Measurements from ENCODE around the gene FMN2.
"Not testable (repeated sequence)": the region's sequence is repeated elsewhere in the genome, so short reads cannot be mapped to it uniquely, and the experiment has no call there.

FMN2 gene

GRCh38 chr1:240258910-240259309 lies 167.2 kb downstream of the FMN2 start:
- DNase-seq, result no peak

DNA sequence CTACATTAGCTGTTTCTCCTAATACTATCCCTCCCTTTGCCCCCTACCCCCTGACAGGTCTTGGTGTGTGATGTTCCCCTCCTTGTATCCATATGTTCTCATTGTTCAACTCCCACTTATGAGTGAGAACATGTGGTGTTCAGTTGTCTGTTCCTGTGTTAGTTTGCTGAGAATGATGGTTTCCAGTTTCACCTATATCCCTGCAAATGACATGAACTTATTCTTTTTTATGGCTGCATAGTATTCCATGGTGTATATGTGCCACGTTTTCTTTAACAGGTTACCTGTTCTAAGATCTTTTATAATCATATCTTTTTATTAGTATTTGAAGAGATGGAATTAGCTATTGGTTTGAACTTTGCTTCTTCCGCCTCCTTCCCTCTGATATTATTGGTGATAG lies 172.8 kb downstream of the FMN2 start:
- DNase-seq, result not testable (repeated sequence)

- no peak for DNase-seq
Observed at GRCh38 chr1:240271081-240271480, 179.4 kb downstream of the FMN2 start.

DNA sequence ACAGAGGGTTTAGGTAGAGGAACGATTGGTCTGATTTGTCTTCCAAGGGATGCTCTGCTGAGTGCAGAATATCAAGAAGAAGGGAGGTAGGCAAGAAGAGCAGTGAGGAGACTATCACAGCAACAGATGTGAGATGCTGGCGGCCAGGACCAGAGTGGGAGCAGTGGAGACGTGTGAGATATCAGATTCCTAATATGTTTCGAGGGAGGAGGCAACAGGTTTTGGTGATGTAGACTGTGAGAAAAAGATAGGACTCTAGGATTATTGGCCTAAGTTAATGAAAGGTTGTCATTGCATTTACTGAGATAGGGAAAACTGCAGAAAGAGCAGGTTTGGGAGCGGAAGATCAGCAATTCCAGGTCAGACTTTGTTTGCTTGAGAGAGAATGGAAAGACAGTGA lies 182.9 kb downstream of the FMN2 start:
- no peak for DNase-seq

DNA sequence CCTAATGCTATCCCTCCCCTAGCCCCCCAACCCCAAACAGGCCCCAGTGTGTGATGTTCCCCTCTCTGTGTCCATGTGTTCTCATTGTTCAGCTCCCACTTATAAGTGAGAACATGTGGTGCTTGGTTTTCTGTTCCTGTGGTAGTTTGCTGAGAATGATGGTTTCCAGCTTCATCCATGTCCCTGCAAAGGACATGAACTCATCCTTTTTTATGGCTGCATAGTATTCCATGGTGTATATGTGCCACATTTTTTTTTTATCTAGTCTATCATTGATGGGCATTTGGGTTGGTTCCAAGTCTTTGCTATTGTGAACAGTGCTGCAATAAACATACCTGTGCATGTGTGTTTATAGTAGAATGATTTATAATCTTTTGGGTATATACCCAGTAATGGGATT lies 183.5 kb downstream of the FMN2 start:
- not testable (repeated sequence) for DNase-seq

DNA sequence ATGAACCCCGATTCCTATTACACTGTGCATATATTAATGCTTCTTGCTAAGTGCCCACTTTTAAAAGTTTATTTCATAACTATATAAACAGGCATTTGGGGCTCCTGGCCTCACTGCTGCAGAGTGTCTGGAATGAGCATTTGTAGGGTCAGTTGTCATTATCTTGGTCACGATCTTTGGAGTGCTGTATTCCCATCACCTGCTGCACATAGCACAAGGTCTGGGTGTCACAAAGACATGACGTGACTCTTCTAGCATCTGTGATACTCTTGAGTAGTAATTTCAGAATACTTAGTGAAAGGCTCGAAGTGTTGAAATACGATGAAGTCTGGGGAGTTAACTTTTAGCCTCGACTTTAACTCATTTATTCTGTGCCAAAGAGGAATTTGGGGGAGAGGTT lies 186.4 kb downstream of the FMN2 start:
- no peak for DNase-seq

- DNase-seq, result no peak
Observed at GRCh38 chr1:240280560-240281322, 189.1 kb downstream of the FMN2 start.

DNA sequence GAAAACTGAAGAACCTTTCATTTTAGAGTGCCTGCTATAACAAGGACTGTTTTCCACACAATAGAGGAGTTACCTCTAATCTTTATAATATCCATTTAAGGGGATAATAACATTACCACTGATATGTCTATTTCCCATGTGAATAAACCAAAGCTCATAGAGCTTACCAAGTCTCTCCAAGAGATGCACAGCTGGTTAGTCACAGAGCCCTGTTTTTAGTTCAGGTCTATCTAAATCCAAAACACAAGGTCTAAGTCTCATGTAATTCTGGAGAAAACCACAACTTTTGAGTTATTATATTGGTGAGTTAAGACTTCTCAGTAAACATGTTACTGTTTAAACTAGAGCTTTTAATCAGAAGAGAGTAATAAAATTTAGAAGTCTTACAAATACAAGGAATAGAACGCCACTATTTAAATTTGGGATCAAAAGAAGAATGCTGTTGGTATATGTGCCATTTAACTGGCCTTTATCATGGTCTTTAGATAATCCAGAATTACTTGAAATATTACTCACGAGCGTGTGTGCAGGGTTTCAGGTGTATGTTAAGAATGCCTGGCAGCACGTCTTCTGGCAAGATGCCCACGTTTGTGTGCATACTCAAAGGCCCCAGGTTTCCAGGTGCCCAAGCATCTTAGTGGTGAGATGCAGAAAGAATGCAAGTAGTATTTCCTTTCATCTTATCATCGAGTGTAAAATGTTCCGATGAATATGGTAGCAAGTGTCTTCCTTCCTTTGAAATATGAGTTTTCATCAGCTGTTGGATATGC lies 190.6 kb downstream of the FMN2 start:
- no peak for DNase-seq

DNA sequence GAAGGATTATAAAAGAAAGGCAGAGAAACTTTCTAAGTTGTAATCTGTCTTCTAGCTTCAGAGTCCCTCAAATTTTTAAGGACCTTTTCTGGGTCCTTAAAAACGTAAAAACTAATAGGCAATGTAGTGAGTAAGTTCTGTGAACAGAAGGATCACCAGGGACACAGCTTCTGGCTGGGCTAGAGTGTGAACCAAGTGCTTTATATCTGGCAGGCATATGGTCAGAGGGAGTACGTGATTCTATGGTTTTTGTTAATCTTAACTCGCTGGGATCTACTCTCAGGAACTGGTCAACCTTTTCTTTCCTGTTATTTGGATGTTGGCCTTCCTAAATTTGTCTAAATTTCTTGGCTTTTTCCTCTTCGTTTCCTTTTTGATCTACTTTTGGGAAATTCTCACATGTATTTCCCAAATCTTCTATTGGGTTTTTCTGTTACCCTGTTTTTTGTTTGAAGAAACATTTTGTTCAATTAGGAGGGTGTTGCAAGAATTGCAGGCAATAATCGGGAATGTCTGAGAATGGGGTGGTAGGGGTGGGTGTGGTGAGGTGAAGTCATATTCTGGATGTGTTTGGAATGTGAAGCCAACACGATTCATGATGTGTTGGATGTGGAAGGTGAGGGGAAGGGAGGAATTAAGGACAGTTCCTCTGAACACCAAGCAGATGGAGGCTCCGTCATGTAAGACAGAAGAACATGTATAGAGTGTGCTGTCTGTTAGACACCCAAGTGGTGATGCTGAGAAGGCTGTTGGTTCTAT lies 193.2 kb downstream of the FMN2 start:
- DNase-seq, result no peak

GRCh38 chr1:240285540-240285939 lies 193.9 kb downstream of the FMN2 start:
- no peak for DNase-seq

DNA sequence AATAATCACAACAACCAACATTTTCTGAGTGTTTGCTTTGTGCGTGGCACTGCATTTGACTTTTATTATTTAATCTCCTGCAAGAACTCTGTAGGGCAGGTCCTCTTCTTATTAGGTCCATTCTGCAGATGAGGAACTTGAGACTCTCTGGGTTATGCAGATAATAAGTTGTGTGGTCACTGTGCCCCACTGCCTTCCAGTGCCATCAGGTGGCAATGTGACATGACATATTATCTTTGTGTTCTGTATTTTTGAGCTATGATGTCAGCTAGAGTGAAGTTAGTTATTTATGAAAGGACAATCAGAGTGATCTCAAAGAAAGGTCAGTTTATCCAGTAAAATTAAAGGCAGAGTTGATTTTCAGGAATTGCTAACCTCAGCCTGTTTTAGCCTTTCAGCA lies 196.0 kb downstream of the FMN2 start:
- no peak for DNase-seq

GRCh38 chr1:240293706-240294105 lies 202.0 kb downstream of the FMN2 start:
- no peak for DNase-seq

- no peak for DNase-seq
Observed at GRCh38 chr1:240294566-240294965, 202.9 kb downstream of the FMN2 start.

- no peak for DNase-seq
Observed at GRCh38 chr1:240295811-240296210, 204.1 kb downstream of the FMN2 start.

DNA sequence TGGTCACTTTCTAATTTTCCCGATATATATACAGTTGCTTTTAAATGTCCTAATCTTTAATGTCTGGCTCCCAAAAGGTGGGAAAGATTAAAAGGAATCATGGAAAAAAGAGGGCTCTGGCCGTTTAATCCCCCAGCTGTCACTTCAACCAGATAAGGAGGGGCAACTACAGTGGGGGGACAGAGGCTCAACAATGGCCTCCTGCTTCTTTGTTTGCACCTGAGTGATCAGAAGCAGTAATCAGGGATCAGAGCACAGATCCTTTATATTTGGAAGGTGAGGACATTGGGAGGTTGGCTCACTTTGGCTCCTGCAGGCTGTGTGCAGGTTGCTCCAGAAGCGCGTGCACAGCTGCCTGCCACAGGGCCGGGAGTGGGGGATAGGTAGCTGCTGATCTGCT lies 212.8 kb downstream of the FMN2 start:
- no peak for DNase-seq

- DNase-seq, result no peak
Observed at GRCh38 chr1:240306673-240307072, 215.0 kb downstream of the FMN2 start.

DNA sequence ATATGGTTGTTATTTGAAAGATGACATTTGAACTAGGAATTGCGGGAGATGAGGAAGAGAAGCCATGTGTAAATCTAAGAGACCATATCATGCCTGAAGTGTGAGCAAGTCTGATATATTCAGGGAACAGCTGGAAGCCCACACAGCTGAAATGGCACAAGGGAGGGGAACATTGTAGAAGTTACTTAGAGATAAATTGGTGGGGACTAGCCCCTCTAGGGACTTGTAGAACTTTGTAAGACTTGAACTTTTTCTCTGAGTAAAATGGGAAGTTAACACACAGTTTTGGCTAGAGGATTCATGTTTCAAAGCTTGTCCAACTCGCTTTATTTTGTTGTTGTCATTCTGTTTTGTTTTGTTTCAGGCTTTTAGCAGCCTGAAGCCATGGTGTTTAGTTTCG lies 216.4 kb downstream of the FMN2 start:
- no peak for DNase-seq

DNA sequence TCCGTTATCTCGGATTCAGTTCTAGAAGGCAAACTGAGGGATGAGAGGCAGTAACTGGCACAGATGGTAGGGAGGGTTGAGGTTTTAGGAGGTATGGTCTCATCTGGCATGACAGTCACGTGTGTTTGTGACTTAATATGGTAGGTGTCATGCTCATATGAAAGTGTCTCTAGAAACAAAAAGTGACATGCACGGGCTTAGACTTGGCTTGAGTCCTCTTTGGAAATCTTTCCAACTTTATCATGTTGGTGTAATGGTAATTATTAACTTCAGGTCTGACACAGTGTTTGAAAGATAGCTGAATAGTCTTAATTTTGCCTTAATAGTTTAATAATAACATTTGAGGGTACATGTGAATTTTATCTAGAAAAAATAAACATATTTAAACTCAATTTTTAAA lies 218.1 kb downstream of the FMN2 start:
- DNase-seq, result no peak

DNA sequence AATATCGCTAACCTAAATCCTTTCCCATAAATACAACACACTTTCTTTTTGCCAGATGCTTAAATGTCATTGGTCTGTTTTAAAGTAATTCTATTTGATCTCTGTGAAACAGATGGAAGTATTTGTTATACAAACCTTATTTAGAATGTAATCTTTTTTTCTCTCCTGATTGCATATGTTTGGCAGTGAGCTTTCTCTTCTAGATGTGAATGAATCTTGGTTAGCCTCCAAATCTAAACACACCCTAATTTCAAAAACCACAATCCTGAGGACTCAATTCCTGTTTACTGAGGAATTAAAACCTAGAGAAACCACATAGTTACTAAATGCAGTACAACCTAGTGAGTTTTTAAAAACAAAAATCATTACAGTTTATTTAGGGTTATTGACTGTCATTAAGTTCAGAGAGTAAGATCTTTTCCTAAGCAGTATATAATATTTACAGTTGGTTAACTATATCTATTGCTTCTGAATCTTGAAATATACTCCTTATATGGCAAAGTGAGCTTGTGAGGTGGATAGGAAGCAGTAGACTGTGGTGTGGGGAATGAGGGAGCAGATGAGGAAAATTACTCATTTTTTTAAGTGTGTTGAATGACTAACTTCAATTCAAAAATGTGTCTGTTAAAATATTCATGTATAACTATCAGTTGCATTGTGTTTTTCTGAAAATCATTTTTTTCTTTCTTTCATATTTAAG lies 218.7 kb downstream of the FMN2 start:
- no peak for DNase-seq

GRCh38 chr1:240312872-240313271 lies 221.2 kb downstream of the FMN2 start:
- peak in 1 of 3 donors; percentile 24 for DNase-seq

GRCh38 chr1:240314845-240315801 lies 223.4 kb downstream of the FMN2 start:
- no peak for DNase-seq

GRCh38 chr1:240319998-240320397 lies 228.3 kb downstream of the FMN2 start:
- DNase-seq, result no peak

Measured in suppressor macrophage treated with lipopolysaccharide for 1 hour (primary cell).